ENCODE results near the gene CFAP251.
"Not testable (repeated sequence)": the region's sequence is repeated elsewhere in the genome, so short reads cannot be mapped to it uniquely, and the experiment has no call there.

Gene CFAP251

DNA sequence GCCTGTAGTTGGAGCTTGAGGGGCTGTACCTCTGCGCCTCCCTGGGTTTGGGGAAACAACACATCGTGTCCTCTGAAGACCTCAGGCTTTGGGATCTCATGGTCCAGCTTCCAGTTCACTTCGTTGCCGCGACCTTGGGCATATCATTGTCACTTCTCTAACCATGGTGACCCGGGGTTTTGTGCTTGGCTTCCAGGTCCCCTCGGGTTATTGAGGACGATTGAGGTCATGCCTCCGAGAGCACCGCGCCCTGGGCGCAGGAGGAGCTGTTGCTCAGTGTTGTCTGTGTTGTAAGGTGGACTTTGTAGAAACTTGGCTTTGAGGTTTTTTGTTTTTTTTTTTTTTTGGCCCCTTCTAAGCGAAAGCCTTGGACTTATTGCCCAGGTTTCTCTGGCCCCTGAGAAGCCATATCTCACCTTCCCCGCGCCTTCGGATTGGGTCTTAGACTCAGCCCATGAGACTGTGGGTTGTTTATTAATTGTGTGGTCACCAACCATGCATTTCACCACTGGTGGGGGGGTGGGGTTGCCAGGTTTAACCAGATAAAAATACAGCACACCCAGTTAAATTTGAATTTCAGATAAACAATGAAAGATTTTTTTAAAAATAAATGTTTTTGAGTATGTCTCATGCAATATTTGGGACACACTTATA, 105.9 kb downstream of the CFAP251 start:
- DNase-seq (ENCODE audit: low read depth, low spot score) = no peak

DNA sequence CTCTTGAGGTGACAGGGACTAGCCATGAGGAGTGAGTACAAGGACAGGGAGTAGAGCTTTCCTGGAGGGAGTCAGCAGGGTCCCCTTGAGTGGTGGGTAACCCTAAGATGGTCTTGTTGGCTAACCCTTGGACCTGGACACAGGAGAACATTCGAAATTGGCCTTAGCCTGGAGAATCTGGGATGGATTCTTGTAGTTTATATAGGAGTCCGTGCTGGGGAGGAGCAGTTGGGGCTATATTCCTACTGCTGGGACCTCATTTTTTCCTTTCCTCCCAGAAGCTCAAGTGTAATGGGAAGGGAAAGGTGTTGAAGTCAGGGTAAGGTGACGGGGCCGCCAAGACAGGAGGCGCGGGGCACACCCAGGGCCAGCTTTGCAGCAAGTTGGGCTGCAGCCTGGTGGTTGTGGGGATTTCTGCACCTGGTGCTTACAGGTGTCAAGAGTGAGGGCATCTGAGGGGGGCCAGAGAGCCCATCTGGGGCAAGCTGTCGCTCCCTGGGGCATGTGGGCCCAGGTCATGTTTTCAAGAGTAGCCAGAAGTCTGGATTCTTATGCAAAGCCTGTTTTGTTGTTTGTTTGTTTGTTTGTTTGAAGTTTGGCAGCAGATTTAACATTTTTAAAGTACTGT, 108.4 kb downstream of the CFAP251 start:
- DNase-seq (ENCODE audit: low read depth, low spot score) = no peak

DNA sequence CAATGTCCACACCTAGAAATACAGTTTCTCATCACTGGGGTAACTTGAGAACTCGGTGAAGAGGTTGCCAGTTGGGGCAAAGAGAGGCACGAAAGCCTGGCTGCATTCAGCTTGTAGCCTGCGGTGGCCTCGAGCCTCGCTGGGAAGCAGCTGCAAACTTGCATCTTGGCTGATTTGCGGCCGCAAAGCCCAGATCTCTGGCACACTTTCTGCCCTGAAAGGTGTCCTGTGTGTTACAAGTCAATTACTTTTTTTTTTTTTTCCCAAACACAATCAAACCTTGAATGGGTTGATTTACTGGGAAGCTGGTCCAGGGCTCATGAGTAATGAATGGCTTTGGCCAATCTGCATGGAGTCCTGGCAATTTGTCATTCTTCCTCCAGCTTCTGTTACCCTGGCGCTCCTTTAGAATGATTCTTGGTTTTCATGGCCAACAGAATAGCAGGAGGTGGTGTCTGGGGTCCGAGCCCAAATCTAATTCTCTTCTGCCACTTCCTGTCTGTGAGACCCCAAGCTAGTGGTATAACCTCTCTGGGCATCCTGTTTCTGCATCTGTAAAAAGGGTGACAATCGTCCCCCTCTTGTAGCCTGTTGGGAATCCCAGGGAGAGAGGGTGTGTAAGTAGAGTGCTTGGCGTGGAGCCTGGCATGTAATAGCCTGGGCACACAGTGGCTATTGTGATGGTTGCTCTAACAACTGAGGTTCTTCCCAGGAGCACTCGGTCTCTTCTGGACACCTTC, 109.9 kb downstream of the CFAP251 start:
- no peak for DNase-seq (ENCODE audit: low read depth, low spot score)

DNA sequence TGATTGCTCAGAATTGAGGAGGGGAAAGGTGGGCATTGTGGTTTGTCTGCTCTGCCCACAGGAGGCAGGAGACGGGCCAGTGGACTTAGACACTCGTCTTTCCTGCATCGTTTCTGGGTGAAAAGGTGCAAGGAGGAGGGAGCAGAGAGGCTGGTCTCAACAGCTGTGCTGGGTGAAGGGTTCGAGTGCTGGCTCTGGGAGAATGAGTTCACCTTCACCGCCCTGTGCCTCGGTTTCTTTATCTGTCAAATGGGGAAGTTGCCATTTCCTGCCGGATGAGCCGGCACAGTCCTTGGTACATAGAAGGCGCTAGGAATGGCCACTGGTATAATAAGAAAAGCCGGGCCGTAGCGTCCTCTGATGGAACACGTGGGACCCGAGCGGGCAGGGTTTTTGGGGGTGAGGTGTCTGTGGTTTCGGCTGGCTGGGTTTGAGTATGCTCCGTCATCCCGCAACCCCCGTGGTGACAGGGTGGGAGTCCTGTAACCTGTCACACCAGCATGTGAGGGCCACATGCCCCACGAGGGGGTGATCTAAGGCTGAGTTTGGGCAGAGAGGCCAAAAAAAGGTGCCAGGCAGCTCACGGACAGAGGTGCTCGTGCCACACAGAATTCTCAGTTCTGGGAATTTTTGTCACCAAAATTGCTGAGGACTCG, 110.6 kb downstream of the CFAP251 start:
- DNase-seq (ENCODE audit: low read depth, low spot score) = no peak

DNA sequence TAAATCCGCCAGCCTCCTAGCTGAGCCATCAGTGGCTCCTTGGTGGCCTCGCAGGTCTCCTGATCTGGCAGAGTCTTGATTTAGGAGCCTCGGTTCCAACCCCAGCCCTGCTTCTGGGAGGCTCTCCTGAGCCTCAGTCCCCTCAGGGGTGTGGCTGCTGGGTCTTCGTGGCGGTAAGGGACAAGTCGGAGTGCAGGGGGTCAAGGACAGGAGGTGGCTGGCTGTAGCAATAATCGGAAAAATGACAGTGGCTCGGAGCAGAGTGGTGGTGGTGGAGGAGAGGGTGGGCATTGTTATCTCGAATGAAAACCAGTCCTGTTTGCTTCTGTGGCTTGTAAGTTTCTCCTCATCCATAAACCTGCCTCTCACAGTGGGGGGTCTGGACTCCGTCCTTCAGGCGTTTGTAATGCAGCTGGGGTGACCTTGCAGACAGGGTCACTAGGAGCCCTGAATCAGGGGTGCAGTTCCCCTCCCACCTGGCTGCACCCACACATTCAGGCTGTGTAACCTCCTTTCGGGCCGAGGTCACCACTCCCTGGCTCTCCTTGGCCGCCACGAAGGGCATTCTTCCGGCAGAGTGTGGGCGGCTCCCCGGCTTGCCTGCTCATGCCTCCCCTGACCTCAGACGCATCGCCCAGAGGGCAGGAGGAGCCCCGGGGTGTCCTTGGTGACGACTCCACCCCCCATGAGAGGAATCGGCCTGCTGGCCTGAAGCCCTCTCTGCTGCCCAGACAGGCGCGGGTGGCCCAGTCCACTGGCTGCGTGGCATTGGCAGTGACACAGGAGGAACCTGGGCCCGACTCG, 111.4 kb downstream of the CFAP251 start:
- no peak for DNase-seq (ENCODE audit: low read depth, low spot score)

DNA sequence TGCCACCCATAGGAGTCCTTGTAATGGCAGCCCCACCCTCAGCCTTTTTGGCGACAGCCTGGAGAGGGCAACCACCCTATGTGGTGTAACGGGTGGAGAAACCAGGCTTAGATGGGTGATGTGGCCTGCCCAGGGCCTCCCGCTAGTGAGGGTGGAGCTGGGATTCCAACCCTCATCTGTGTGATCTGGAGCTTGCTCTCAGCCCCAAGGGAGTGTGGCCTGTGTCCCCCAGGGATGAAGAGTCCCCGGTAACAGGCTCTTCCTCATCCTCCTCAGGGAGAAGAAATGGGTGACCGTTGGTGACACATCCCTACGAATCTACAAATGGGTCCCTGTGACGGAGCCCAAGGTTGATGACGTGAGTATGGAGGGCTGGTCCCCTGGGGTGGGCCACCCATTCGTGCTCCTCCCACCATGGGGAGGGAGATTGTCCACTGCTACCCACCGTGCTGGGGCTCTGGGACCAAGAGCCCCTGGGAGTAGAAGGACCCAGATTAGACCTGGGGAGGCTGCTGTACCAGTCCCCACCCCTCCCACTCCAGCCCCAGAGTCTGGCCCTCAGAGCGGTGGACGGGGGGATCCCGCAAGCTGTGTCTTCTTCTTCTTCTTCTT, 112.1 kb downstream of the CFAP251 start:
- DNase-seq (ENCODE audit: low read depth, low spot score) = no peak

DNA sequence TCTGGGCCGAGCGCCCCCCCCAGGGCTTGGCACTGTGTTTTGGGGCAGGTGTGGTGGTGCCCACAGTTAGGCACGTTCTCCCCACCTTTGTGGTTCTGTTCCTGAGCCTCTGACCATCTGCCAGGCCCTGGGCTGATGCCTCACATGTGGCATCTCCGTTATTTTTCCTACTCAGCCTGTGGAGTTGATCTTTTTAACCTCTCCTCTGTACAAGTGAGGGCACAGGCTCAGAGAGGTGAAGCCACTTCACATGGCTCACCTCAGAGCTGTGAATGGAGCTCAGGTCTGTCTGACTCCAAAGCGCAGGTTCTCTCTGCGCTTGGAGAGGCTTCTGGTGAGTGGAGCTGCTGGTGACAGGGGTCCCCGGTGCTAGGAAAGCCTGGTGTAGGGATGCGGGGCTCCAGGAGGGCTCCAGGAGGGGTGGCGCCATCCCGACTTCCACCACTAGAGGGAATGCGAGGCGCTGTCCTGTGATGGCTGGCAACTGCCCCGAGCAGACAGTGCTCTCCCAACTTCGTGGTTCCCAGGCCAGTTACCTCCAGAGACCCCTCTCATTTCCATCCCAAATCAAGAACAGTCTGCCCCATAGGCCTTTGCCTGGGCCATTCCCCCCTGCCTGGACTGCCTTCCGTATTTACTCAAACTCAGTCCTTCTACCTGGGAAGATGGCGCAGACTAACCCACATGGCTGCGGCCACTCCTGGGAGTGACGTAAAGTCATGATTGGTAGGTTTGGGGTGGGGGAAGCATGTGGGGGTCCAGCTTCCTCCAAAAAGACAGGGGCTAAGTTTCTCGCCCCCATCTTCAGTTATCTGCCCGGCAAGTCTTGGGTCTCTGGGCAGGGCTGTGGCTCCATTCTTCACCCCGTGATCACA, 113.2 kb downstream of the CFAP251 start:
- DNase-seq (ENCODE audit: low read depth, low spot score) = peak; percentile 33

DNA sequence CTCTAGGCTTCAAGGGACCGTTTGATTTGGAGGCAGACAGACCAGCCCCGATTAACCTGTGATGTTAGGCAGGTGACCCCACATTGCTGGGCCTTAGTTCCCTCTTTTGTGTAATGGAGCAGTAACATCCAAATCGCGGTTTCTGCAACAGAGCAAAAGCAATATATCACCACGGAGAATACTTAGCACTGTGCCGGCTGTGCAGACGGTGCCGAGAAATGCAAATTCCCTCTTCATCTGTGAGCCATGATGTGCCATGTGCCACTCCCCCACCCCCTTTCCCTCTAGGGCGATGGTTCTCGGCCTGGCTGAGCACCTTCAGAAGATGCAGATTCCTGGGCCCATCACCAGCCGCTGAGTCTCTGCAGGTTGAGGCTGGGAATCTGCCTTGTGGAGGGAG, 114.2 kb downstream of the CFAP251 start:
- DNase-seq (ENCODE audit: low read depth, low spot score) = no peak

DNA sequence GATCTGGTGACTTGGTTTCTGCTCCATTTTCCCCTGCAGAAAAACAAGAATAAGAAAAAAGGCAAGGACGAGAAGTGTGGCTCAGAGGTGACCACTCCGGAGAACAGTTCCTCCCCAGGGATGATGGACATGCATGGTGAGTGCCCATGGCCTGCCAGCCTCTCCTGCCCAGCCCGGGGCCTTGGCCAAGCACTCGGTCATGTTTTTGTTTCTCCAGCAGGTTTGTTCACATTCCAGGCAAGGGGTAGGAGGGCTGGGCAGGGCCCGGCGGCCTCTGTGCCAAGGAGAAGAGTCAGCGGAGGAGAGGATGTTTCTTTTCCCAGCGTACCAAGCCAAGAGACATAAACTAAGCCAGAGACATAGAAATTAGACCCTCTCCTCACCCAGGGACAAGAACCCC, 116.9 kb downstream of the CFAP251 start:
- DNase-seq (ENCODE audit: low read depth, low spot score) = no peak

DNA sequence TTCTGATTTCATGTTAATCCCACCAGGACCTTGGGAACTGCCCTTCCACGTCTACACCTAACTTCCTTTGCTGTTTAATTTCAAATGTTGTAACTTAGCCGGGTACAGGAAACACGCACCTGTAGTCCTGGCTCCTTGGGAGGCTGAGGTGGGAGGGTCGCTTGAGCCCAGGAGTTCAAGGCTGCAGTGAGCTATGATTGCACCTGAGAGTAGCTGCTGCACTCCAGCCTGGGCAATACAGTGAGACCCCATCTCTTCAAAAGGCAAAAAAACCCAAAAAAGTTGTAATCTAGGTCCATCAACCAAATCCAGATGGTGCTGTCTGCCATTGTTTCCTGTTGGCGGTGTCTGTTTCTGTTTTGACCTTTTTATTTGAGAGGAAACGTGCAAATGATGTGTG, 117.8 kb downstream of the CFAP251 start:
- DNase-seq (ENCODE audit: low read depth, low spot score) = no peak

DNA sequence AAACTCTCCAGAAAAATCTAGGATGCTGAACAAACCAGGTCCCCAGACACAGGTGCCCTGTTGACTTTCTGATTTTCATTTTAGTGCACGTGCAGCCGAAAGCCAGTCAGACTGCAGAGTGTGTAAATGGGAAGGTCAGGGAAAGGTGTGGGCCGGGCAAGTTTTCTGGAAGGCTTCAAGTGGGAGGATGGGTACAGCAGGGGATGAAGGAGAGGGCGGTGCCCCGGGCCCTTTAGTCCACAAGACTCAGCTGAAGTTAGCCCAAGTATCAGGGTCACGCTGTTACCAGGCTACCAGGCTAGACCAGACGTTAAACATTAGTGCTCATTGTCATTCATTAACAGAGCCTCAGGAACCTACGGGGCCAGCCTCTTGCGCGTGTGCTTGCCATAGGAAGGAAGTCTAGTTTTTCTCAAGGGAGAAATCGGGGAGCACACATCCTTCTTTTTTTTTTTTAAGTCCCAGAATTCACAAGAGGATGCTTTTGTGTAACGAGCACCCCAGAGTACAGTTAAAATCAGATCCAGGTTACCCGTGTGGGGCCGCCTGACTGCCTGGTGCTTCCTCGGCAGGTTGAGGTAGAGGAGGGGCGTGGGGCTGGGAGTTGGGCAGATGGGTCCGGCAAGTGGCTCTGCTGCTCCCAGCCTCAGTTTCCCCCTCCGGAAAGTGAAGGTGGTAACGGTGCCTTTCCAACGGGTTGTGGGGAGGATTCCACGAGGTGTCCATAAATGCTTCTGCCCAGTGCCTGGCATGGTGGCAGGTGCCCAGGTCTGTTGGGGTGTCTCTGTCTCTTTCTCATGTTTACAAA, 122.4 kb downstream of the CFAP251 start:
- no peak for DNase-seq (ENCODE audit: low read depth, low spot score)

DNA sequence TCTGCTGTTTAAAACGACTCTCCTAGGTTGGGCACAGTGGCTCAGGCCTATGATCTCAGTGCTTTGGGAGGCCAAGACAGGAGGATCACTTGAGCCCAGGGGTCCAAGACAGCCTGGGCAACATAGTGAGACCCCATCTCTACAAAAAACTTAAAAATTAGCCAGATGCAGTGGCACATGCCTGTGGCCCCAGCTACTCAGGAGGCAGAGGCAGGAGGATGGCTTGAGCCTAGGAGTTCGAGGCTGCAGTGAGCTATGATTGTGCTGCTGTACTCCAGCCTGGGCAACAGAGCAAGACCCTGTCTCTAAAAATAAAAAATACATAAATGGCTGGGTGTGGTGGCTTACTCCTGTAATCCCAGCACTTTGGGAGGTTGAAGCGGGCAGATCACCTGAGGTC, 123.1 kb downstream of the CFAP251 start:
- not testable (repeated sequence) for DNase-seq (ENCODE audit: low read depth, low spot score)

DNA sequence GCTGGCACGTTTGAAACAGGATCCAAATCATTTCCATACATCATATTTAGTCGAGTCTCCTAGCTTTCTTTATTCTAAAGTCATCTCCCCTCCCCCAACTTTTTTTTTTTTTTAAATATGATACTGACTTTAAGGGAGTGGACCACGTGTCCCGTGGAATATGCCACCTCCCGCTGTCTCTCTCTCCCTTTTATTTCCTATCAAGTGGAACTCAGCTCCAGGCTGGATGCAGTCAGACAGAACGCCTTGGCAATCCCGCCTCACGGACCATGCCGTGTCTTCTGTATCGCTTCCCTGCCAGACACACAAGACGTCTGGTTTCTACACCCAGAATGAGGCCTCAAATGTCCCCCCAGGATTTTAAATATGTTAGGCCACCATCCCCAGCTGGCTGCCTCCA, 124.5 kb downstream of the CFAP251 start:
- DNase-seq (ENCODE audit: low read depth, low spot score) = no peak

DNA sequence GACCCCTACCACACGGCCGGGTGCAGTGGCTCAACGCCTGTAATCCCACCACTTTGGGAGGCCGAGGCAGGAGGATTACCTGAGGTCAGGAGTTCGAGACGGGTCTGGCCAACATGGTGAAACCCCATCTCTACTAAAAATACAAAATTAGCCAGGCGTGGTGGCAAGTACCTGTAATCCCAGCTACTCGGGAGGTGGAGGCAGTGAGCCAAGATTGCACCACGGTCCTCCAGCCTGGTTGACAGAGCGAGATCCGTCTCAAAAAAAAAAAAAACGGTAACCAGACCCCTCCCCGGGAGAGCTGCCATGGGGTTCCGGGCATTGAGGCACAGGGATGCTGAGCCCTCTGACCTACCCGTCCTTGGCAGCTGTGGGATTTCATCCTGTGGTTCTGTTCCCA, 125.1 kb downstream of the CFAP251 start:
- DNase-seq (ENCODE audit: low read depth, low spot score) = no peak

DNA sequence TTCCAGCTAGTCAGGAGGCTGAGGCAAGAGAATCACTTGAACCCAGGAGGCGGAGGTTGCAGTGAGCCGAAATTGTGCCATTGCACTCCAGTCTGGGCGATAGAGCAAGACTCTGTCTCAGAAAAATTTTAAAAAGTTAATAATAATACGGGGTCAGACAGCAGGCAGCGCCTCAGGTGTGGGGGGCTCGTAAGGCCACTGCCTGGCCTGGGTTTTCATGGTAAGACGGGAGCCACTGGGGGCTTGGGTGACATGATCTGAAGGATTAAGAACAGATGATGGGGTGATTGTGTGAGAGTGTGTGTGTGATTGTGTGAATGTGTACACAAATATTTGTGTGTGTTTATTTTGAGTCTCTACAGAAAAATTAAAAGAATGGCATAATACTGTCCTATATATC, 126.9 kb downstream of the CFAP251 start:
- DNase-seq (ENCODE audit: low read depth, low spot score) = no peak

DNA sequence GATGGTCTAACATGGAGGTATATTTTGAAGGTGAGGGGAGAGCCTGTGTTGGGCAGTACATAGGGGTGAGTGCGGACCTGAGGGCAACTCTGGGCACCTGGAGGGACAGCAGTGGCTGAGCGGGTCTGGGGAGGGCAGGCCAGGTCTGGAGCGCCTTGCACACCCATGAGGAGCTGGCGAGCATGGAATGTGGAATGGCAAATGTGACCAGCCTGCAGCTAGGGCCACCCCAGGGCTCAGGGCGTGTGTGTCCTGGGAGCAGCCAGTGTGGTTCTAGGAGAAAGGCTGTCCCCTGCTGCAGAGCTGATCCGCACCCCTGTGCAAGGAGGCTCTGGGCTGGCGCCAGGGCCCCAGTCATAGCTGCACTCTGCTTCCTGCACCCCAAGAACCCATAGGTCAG, 127.8 kb downstream of the CFAP251 start:
- DNase-seq (ENCODE audit: low read depth, low spot score) = no peak

DNA sequence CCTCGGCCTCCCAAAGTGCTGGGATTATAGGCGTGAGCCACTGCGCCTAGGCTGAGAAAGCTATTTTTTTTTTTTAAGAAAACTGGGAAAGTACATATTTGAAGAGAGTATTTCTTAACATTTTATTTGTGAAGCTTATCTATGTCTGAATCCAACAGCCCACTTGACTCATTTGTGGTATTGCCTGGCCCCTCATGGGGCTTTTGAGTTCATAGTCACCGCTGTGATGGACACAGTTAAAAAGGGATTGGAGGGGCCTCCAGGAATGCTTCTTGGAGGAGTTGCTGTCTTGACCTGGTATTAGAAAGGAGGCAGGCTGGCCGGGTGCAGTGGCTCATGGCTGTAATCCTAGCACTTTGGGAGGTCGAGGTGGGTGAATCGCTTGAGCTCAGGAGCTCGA, 129.8 kb downstream of the CFAP251 start:
- no peak for DNase-seq (ENCODE audit: low read depth, low spot score)

DNA sequence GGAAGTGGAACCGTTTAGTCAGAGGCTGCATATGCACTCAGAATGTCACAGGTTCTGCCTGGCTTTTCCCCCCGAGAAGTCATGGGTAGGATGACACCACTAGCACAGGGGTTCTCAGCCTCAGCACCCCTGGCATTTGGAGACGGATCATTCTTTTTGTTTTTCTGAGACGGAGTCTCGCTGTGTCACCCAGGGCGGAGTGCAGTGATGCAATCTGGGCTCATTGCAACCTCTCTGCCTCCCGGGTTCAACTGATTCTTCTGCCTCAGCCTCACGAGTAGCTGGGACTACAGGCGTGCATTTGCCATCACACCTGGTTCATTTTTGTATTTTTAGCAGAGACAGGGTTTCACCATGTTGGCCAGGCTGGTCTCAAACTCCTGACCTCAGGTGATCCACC, 131.4 kb downstream of the CFAP251 start:
- DNase-seq (ENCODE audit: low read depth, low spot score) = no peak

DNA sequence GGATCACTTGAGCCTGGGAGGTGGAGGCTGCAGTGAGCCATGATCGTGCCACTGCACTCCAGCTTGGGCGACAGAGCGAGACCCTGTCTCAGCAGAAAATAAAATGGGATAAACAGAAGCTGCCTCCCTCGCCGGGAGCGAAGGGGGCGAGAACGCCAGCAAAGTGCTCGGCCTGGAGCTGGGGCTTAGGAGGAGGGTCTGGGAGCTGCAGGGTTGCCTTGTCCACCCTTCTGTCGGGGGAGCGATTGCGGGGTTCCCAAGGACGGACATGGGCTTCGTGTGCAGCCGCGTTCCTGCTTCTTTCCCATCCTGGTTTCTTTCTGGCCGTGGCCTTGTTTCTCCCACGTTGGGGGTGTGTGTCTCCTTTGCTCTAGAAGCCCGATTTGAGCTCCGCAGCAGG, 132.3 kb downstream of the CFAP251 start:
- no peak for DNase-seq (ENCODE audit: low read depth, low spot score)

Data from activated naive CD8-positive, alpha-beta T cell treated with anti-CD3 and anti-CD28 coated beads, Interleukin-2, amount 50 U/mL, for 16 hours (primary cell).